GM19468 (cell line): ENCODE measurements around the gene PALS2.

ENCODE experiments used
- ATAC-seq: cut with Tn5 transposase; IDR thresholded peaks from one replicate; pipeline ENCODE4 v1.9.1; 2021; ENCODE audit warnings: mild to moderate bottlenecking, moderate library complexity, moderate number of reproducible peaks; ENCODE audit not compliant: unreplicated experiment; ENCODE audit errors: extremely low read depth

PALS2 gene

DNA sequence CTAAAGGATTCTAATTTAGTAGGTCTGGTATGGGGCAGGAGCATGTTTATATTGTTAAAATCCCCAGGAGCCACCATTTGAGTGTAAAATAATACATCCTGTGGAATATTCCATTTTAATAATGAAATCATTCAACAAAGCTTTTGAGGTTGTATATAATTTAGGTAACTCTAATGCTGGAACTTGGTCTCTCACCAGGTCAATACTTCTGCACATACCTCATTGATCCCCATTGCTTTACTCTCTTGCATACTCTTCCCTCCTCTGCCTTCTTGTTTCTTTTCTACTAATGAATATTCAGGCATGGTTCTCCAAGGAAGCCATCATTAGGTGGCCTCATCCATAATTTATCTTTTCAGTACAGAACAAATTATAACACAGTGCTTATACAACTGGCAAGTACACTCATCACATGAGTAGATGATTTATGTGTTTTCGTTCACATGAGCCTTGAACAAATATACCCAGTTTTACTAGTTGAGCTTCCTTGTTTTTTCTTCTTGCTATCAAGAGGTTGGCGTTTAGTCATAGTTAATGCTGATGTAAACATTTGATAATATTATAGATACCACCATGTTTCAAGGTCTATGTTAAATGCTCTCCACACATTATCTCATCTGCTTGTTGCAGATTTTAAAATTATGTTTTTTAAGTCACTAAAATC lies 7.2 kb downstream of the PALS2 start:
- ATAC-seq: no peak

DNA sequence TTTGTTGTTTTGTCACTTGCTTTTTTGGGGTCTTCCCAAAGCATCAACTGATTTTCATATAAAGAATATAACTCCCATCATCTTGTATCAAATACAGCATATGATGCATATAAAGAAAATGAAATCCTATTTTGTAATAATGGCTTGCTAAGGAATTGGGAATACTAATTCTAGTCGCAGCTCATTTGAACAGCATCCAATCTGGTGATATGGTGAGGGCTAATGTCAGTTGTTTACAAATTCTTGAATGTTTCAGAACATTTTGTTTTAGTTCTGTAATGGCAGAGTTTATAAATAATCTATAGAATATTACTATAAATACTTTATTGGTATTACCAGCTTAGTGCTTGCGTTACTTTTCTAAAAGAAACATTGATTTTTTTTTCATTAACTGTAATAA lies 8.9 kb downstream of the PALS2 start:
- ATAC-seq: no peak

DNA sequence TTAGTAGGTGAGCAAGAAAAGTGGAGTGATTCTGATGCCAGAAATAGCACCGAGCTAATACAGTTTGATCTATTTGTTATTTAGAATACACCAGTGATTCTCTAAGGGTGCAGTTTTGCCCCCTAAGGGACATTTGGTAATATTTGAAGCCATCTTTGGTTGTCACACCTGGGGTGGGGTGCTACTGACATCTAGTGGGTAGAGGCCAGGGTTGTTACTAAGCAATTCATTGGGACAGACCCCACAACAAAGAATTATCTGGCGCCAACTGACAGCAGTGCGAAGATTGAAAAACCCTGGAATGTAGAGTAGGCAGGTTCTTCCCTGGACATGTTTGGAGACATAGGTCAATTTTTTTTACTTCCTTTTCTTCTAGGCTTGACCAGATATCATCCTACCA lies 14.6 kb downstream of the PALS2 start:
- ATAC-seq: no peak

DNA sequence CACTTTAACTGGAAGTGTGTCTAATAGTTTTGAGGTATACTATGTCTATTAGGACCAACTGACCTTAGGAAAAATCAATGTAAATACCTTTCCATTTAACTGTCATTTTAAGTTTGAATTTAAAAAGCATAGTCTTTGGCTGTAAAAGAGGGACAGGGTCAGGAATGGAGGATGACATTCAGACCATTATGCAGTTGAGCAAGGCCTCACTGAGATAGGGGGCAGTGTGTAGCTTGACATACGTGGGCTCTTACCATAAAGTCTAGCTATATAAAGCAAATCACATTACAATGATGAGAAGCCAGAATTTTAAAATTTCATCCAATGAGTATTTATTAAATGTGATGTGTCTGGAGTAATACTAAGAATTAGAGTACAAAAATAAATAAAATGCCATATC lies 17.9 kb downstream of the PALS2 start:
- ATAC-seq: no peak

DNA sequence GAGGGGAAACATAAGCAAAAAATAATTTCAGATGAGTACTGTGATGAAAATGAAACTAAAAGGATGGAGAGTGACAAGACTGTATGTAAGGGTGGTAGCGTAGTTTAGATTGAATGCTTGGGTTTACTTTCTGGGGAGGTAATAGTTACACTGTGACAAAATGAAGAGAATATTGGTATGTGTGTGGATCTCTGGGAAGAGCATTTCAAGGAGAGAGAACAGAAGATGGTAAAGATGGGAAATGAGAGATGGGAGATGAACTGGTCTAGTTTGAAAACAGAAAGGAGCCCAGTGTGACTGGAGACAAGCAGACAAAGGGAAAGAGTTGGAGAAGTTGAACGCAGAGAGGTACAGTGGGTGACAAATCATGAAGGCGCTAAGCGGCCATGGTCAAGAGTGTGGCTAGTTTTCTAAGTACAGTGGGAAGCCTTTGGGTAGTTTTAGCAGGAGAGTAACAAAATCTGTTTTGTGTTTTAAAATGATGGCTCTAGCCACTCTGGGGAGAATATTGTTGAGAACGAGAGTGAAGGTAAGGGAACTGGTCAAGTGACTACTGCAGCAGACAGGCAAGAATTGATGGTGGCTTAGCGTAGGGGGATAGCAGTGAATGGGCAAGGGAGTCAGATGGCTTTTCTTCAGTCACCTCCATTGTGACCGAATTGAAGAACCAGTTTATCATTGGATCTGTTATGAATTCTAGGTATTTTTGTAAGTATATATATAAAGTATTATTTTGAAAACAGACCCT lies 22.6 kb downstream of the PALS2 start:
- ATAC-seq: no peak

DNA sequence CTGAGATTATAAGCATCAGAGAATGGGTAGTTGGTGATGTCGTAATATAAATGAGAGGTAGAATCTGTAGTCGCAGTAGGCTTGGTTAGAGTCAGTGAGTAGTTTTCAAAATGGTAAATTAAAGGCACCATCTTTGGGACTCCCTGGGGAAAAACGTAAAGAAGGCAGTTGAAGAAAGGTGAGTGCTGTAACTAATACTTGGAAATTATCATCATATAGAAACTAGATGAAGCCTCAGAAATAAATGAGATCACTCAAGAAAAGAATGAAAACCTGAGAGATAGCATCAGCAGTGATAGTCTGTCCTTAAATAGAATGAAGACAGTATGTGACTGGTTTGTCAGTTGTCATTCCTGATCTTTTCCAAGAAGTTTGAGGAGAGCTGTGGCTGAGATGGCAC lies 23.8 kb downstream of the PALS2 start:
- no peak for ATAC-seq

DNA sequence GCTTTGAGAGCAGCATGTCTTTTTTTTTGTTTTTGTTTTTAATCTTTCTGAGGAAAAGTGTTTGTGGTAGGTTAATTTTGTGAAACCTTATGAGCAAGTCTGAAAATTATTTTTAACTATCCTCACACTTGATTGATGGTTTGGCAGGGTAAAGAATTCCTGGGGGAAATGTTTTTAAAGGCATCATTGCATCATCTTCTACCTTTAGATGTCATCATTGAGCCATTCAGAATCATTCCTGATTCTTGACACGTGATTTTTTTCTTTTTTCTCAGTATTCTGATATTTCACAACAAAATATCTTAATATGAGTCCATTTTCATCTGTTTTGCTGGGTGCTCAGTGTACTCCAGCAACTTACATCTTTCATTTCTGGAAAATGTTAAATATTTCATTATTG lies 28.3 kb downstream of the PALS2 start:
- ATAC-seq: no peak

DNA sequence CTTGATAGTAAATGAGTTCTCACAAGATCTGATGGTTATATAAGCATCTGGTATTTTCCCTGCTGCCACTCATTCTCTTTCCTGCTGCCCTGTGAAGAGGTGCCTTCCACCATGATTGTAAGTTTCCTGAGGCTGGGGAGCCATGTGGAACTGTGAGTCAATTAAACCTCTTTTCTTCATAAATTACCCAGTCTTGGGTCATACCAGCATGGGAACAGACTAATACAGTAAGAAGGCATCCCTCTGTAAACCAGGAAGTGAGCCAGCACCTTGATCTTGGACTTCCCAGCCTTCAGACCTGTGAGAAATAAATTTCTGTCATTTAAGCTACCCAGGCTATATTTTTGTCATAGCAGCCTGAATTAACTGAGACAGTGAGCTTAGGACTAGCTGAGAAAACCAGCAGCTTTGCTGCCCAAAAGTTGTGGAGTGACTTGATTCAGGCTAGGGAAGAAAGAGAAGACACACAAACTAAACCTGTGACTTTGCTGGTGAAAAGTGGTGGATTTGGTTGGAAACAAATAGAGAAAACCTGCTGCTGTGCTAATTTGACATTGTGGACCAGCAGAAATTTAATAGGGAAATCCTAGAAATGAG lies 29.7 kb downstream of the PALS2 start:
- no peak for ATAC-seq

DNA sequence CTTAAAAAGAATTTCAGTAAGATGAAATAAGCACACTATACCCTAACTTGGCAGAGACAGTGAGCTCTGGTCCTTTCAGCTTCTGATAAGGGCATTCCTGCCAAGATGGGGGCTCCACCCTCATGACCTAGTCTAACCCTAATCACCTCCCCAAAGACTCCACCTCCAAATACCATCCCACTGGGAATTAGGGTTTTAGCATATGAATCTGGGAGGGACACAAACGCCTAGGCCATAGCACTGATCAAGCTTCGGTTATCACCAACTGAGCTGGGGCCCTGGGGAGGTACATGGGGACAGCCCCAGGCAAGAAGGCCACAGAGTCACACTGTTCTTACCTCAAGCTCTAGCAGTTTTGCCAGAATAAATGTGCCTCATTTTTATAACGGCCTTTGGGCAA lies 31.4 kb downstream of the PALS2 start:
- ATAC-seq: no peak

DNA sequence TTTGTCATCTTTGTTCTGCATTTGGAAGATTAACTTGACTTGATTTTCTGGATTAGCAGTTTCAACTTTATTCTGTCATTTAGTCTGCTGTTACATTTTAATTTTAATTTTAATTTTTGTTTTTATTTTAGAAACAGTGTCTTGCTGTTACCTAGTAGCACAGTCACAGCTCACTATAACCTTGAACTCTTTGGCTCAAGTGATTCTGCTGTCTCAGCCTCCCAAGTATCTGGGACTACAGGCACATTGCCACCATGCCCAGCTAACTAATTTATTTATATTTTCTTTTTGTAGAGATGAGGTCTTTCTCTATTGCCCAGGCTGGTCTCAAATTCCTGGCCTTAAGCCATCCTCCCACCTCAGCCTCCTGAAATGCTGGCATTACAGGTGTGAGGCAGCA lies 35.3 kb downstream of the PALS2 start:
- ATAC-seq: no peak

DNA sequence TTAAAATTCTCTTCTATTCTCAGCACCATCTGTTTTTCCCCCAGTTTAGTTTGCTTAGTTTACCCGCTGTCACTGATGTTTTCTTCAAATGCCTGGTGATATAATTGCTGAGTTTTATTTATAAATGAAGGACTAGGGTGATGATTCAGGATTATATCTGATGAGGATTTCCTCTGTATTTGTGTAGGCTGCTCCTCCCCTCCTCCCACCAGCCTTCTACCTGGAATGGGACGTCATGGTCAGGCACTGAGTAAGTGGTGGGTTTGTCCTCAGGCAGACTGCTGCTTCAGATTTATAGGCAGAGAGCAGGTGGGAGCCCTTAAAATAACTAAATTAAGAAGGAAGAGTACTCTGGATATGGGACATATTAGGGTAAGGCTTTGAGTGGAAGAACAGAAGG lies 35.8 kb downstream of the PALS2 start:
- ATAC-seq: no peak

DNA sequence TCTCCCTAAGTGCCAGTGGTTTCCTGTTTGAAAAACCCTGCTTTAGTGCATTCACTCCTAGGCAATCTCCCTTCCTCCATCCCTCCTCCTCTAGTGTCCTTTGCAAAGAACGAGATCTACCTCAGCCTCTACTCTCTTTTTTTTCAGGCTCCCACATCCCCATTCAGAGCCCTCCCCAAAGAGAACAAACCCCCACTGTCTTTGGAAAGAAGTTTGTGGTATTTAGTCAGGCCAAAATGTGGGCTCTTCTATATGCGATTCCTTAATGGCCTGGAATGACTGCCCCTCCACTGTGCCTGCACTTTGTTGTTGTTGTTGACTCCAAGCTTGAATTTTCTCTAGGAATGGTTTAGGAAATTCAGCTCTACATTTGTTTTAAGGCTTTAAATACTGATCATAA lies 36.3 kb downstream of the PALS2 start:
- no peak for ATAC-seq

DNA sequence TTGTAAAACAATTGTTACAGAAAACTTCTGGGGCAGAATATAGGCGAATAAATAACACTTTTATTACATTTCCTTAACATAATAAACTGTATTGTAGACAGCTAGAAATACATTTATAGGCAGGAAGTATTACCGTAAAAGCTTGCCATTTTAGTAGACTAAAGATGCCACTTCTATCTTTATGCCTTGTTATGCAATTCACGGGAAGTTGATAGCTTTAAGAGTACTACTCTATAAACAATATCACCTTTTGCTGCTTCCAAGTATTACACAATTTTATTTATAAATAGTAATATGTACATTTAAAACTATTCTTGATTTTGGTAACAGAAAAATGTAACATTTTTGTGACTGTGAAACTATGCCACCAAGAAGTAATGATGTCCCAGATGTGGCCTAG lies 37.9 kb downstream of the PALS2 start:
- no peak for ATAC-seq

DNA sequence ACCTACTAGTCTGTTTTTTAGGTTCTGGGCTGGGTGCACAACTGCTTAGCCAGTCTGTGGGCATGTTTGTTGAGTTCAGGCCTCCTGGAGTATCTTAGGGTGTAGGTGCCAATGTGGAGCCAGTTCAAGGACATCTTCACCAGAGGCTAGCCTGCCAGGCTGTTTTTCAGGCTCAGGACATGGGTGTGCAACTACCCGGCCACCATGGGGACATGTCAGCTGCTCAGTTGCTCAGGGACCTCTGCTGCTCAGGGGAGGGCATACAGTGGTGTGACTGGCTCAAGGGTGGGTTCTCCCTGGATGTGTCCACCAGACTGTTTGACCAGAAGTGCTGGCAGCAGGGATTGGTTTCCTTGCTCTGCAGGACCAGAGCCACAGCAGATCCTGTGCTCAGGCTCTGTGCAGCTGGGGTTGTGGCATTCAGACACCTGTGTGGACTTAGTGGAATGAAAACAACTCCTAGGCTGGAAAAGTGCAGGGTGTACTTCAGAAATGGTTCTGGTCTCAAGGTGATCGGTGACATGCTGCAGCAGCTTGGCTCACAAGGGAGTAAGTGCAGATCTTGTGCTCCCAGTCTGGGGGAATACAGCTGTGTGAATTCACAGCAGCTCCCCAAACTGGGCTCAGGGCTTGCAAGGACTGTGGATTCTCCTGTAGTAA lies 44.8 kb downstream of the PALS2 start:
- ATAC-seq: no peak

DNA sequence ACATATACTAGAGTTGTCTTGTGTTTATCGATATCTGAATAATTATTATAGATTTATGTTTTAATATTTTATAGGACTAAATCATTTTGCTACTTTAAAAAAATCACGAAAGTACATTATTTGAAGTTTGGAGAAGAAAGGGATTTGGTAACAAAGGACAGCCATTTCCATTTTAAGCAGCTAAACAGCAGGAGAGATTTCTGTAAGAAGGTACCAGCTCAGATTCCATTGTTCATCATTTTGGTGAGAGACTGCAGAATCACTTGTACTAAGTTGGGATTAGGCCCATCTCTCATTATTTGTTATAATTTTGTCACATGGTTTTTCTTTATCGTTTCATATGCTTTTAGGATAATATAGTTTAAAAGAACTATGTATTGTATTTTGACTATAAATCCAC lies 46.7 kb downstream of the PALS2 start:
- ATAC-seq: no peak

DNA sequence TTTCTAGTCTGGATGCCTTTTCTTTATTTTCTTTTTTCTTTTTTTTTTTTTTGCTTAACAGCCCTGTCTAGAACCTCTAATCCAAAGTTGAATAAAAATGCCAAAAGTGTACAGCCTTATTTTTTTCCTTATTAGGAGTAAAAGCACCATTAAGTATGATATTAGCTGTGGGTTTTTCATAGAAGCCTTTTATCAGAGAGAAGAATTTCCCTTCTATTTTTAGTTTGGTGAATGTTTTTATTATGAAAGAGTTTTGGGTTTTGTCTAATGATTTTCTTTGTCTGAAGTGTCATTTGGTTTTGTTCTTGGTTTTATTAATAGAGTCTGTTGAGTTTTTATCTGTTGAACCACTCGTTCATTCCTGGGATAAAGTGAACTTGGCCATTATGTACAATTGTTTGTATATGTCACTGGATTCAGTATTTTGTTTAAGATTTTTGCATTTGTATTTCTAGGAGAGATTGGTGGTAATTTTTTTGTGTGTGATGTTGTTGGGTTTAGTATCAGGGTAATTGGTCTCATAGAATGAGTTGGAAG lies 49.5 kb downstream of the PALS2 start:
- ATAC-seq: no peak
